Kidney (tissue), 14 donors: ENCODE results near the gene KIF26B. TPM values are rescaled to one million over a fixed set of nuclear protein-coding genes. Genes with fewer than 3 reads are reported as not detected.

Experiments
- DNase-seq, 5 donors: peaks; one replicate each; pipeline ENCODE4 v3.0.0-alpha.2; 2013 to 2020
- FAIRE-seq: peaks from 2 replicates; lab custom pipeline; 2012; peaks lifted over from hg19 to GRCh38; lab: Jason Lieb, UNC
- H3K27ac ChIP-seq, 2 donors: one replicate each; pipeline ENCODE4 v1.7.0; 2013; ENCODE audit warnings: low read depth in 2 of 2, low read length in 2 of 2, inconsistent platforms in 1 of 2
- H3K27me3 ChIP-seq: one replicate; pipeline ENCODE4 v1.7.1; 2013; ENCODE audit warnings: low read length, inconsistent platforms; ENCODE audit not compliant: control insufficient read depth, insufficient read depth
- H3K36me3 ChIP-seq, 3 donors: one replicate each; pipeline versions ENCODE4 v1.7.0 to v1.7.1; 2013; ENCODE audit warnings: low read length in 3 of 3, control low read depth in 1 of 3, inconsistent platforms in 1 of 3; ENCODE audit not compliant: insufficient read depth in 3 of 3, control insufficient read depth in 2 of 3
- H3K4me1 ChIP-seq, 3 donors: one replicate each; pipeline versions ENCODE4 v1.7.0 to v1.7.1; 2013; ENCODE audit warnings: low read length in 3 of 3, inconsistent platforms in 1 of 3, low read depth in 1 of 3; ENCODE audit not compliant: control insufficient read depth in 2 of 3, insufficient read depth in 2 of 3
- H3K4me3 ChIP-seq, 3 donors: one replicate each; pipeline versions ENCODE4 v1.7.0 to v1.8.1; 2013; ENCODE audit warnings: low read length in 3 of 3, control low read depth in 1 of 3, inconsistent platforms in 1 of 3
- H3K9ac ChIP-seq, 3 donors: one replicate each; pipeline versions ENCODE4 v1.7.0 to v1.7.1; 2013; ENCODE audit warnings: low read length in 3 of 3, control low read depth in 1 of 3, inconsistent platforms in 1 of 3
- H3K9me3 ChIP-seq, 3 donors: one replicate each; pipeline versions ENCODE4 v1.7.0 to v1.7.1; 2013; ENCODE audit warnings: low read length in 3 of 3, control low read depth in 1 of 3, inconsistent platforms in 1 of 3; ENCODE audit not compliant: control insufficient read depth in 2 of 3, insufficient read depth in 1 of 3
- intact Hi-C: fragments of 100-400 bp; cut with DNase I; formaldehyde crosslinking; loops from one replicate; pipeline ENCODE4 v1.11.1; 2022
- polyA plus RNA-seq: library from polyadenylated mRNA; stranded (reverse); fragments of 350-450 nt; fragmentation: Illumina TruSeq; extraction: RNeasy Lipid Tissue Mini Kit (QIAGEN cat#74804); gene quantifications from one replicate; pipeline ENCODE4 v1.2.3, GENCODE V29; 2014; ENCODE audit warnings: low read depth, low replicate concordance; ENCODE audit not compliant: insufficient read depth
- total RNA-seq: library from RNA; stranded (reverse); fragmentation: NEBNext Ultra II Directional; extraction: Animal tissue kit (Norgen Biotek cat#: 25700); gene quantifications from one replicate; pipeline ENCODE4 v1.2.1, GENCODE V29; 2021
- TF ChIP-seq, protein P1 (sequence below): IDR thresholded peaks from 3 replicates; pipeline ENCODE4 v1.5.1; 2012; ENCODE audit warnings: mild to moderate bottlenecking, moderate library complexity, borderline replicate concordance; ENCODE audit not compliant: insufficient read depth; ENCODE audit errors: extremely low read depth
- donor health status: control.
- donor health status: control.
- donor health status: control.
- donor health status: control.
- donor health status: control.
- donor health status: DM: yes; HTN: yes; CAD: no.
- donor health status: Normal renal cell carcinoma (clear cell type).

KIF26B gene
- total and polyA plus RNA-seq, 2 donors from 2014 or later = 0.52 to 10.7 TPM

DNA sequence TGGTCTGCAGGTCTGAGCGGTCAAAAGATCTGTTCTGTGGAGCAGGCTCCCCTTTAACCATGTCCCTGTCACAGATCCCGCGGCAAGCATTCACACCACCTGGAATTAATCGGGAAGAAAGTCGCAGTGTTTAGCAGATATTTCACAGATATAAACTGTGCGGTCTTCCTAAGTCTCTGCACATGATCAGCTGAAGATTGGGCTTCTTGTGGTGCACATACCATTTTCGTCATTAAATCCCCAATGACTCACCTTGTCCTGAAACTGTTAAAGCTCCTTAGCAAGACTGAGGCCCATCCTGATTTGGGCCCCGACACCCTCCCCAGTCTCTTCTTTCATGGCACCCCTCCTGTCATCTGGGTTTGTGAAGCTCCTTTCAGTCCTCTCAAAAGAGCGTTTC is 158.8 kb downstream of the KIF26B start:
- Histone ChIP-seq H3K27me3 (no peaks in the 10 kb centered on the region), H3K36me3 (no peaks in the 10 kb centered on the region), H3K4me1 (no peaks in the 10 kb centered on the region), H3K27ac (no peak overlapping the region), H3K4me3 (no peak overlapping the region), H3K9me3 (no peaks in the 10 kb centered on the region), H3K9ac (no peak overlapping the region)
- intact Hi-C loops = no loop called here
- FAIRE-seq (no peak), DNase-seq (no peak)
- TF ChIP-seq, protein P1, sequence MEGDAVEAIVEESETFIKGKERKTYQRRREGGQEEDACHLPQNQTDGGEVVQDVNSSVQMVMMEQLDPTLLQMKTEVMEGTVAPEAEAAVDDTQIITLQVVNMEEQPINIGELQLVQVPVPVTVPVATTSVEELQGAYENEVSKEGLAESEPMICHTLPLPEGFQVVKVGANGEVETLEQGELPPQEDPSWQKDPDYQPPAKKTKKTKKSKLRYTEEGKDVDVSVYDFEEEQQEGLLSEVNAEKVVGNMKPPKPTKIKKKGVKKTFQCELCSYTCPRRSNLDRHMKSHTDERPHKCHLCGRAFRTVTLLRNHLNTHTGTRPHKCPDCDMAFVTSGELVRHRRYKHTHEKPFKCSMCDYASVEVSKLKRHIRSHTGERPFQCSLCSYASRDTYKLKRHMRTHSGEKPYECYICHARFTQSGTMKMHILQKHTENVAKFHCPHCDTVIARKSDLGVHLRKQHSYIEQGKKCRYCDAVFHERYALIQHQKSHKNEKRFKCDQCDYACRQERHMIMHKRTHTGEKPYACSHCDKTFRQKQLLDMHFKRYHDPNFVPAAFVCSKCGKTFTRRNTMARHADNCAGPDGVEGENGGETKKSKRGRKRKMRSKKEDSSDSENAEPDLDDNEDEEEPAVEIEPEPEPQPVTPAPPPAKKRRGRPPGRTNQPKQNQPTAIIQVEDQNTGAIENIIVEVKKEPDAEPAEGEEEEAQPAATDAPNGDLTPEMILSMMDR = no peak

DNA sequence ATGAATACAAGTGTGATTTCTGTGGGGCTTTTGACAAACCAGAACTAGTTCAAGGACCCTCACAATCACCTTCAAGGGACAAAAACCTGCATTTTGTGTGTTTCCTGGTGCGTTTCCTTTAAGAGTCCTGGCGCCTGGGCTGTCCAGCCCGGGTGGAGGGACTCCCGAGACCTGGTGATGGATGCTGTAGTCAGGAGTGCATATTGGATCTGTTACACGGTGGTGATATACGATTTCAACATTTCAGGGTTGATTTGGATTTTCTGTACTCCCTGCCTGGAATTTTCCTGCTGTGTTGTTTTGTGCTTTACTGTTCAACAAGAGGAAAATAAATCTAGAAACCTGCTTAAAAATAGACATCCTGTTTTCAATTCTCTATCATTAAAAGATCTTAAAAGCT is 162.0 kb downstream of the KIF26B start:
- TF ChIP-seq, protein P1 = no peak
- H3K27ac ChIP-seq = no peak overlapping the region
- no peak overlapping the region for H3K9ac ChIP-seq
- H3K9me3 ChIP-seq = no peaks in the 10 kb centered on the region
- no peaks in the 10 kb centered on the region for H3K27me3 ChIP-seq
- intact Hi-C loops = no loop called here
- peaks cover 0 to 3% (median 0%) of the 10 kb centered on the region in 3 donors for H3K4me1 ChIP-seq
- DNase-seq = peak in 2 of 5 donors; percentile 80 to 81
- H3K36me3 ChIP-seq = no peaks in the 10 kb centered on the region
- FAIRE-seq = no peak
- H3K4me3 ChIP-seq = no peak overlapping the region

- Histone ChIP-seq H3K27ac (no peak overlapping the region), H3K4me3 (no peak overlapping the region), H3K4me1 (peaks cover 0 to 3% (median 0%) of the 10 kb centered on the region in 3 donors), H3K36me3 (no peaks in the 10 kb centered on the region), H3K27me3 (no peaks in the 10 kb centered on the region), H3K9ac (no peak overlapping the region), H3K9me3 (no peaks in the 10 kb centered on the region)
- no peak for DNase-seq
- intact Hi-C loops = no loop called here
- TF ChIP-seq, protein P1 = no peak
- FAIRE-seq = no peak
Measured at GRCh38 chr1:245317217-245317616, 162.4 kb downstream of the KIF26B start.

- H3K36me3 ChIP-seq = no peaks in the 10 kb centered on the region
- H3K27ac ChIP-seq = no peak overlapping the region
- H3K9me3 ChIP-seq = no peaks in the 10 kb centered on the region
- H3K27me3 ChIP-seq = no peaks in the 10 kb centered on the region
- no peak overlapping the region for H3K9ac ChIP-seq
- H3K4me3 ChIP-seq = no peak overlapping the region
- intact Hi-C loops = no loop called here
- DNase-seq = no peak
- TF ChIP-seq, protein P1 = no peak
- no peak for FAIRE-seq
- peaks cover 0 to 3% (median 0%) of the 10 kb centered on the region in 3 donors for H3K4me1 ChIP-seq
Measured at GRCh38 chr1:245319094-245319493, 164.3 kb downstream of the KIF26B start.
